CD14-positive monocyte (primary cell): ENCODE measurements around the gene PKD1. TPM values are rescaled to one million over a fixed set of nuclear protein-coding genes. Genes with fewer than 3 reads are reported as not detected.

Source experiments
- DNase-seq, 3 donors: peaks; one replicate each; pipeline ENCODE4 v3.0.0-alpha.2; 2011 to 2022
- H2AFZ ChIP-seq: 2 replicates; pipeline ENCODE4 v1.6.0; 2012; ENCODE audit warnings: mild to moderate bottlenecking, low read depth, low read length, inconsistent platforms; ENCODE audit not compliant: insufficient read depth, poor library complexity, severe bottlenecking
- H3K27ac ChIP-seq, 2 donors: 1 replicate in 1 of 2; 2 replicates in 1 of 2; pipeline ENCODE4 v1.5.1; 2012 to 2013; ENCODE audit warnings: low read length in 2 of 2, control low read depth in 1 of 2, inconsistent platforms in 1 of 2, low read depth in 1 of 2, mild to moderate bottlenecking in 1 of 2
- H3K27me3 ChIP-seq, 2 donors: one replicate each; pipeline versions ENCODE4 v1.6.0 to v1.6.1; 2011 to 2013; ENCODE audit warnings: low read length in 2 of 2; ENCODE audit not compliant: control insufficient read depth in 2 of 2, insufficient read depth in 2 of 2
- H3K36me3 ChIP-seq, 2 donors: replicated peaks in 1 of 2; 1 replicate in 1 of 2; 2 replicates in 1 of 2; pipeline versions ENCODE4 v1.5.1 to v1.6.1; 2012 to 2013; ENCODE audit warnings: low read length in 2 of 2, control low read depth in 1 of 2, inconsistent platforms in 1 of 2, mild to moderate bottlenecking in 1 of 2; ENCODE audit not compliant: insufficient read depth in 2 of 2, control insufficient read depth in 1 of 2
- H3K4me1 ChIP-seq, 2 donors: 1 replicate in 1 of 2; 2 replicates in 1 of 2; pipeline versions ENCODE4 v1.5.1 to v1.6.1; 2012 to 2013; ENCODE audit warnings: low read length in 2 of 2, control low read depth in 1 of 2, inconsistent platforms in 1 of 2, mild to moderate bottlenecking in 1 of 2, moderate library complexity in 1 of 2; ENCODE audit not compliant: insufficient read depth in 2 of 2, control insufficient read depth in 1 of 2
- H3K4me2 ChIP-seq: replicated peaks from 2 replicates; pipeline ENCODE3; 2012; ENCODE audit warnings: low read length, moderate library complexity, mild to moderate bottlenecking; ENCODE audit not compliant: poor library complexity, severe bottlenecking; ENCODE audit errors: extremely low read depth
- H3K4me3 ChIP-seq, 3 experiments: fragments of 200-600 bp in 1 of 3; sonication (generic) in 1 of 3; replicated peaks in 1 of 3; 1 replicate in 2 of 3; 2 replicates in 1 of 3; pipeline ENCODE4 v1.5.1; 2011 to 2013; ENCODE audit warnings: low read length in 3 of 3, mild to moderate bottlenecking in 3 of 3, control low read depth in 2 of 3, low read depth in 2 of 3, inconsistent platforms in 1 of 3, moderate library complexity in 1 of 3
- H3K79me2 ChIP-seq: 2 replicates; pipeline ENCODE4 v1.6.0; 2012; ENCODE audit warnings: mild to moderate bottlenecking, control low read depth, inconsistent platforms, low read length, moderate library complexity; ENCODE audit not compliant: insufficient read depth
- H3K9ac ChIP-seq: 2 replicates; pipeline ENCODE4 v1.6.0; 2017; ENCODE audit warnings: low read length, mild to moderate bottlenecking; ENCODE audit not compliant: insufficient read depth, poor library complexity, severe bottlenecking
- H3K9me3 ChIP-seq, 2 donors: replicated peaks in 1 of 2; 1 replicate in 1 of 2; 2 replicates in 1 of 2; pipeline versions ENCODE4 v1.5.1 to v1.6.1; 2012 to 2013; ENCODE audit warnings: low read length in 2 of 2, control low read depth in 1 of 2; ENCODE audit not compliant: control insufficient read depth in 1 of 2, insufficient read depth in 1 of 2
- H4K20me1 ChIP-seq: 2 replicates; pipeline ENCODE4 v1.6.0; 2012; ENCODE audit warnings: mild to moderate bottlenecking, low read length, control low read depth, moderate library complexity; ENCODE audit not compliant: insufficient read depth
- H3K27ac Mint-ChIP-seq, 7 donors: one replicate each; pipeline ENCODE4 v1.8.0; 2020; ENCODE audit warnings: mild to moderate bottlenecking in 7 of 7, mixed read lengths in 7 of 7, moderate library complexity in 6 of 7, inconsistent platforms in 2 of 7
- H3K27me3 Mint-ChIP-seq, 3 donors: one replicate each; pipeline ENCODE4 v1.8.0; 2021 to 2022; ENCODE audit warnings: low read depth in 3 of 3, mild to moderate bottlenecking in 3 of 3, mixed read lengths in 3 of 3, moderate library complexity in 3 of 3, inconsistent platforms in 1 of 3
- H3K36me3 Mint-ChIP-seq, 2 donors: one replicate each; pipeline ENCODE4 v1.8.0; 2020; ENCODE audit warnings: mixed read lengths in 2 of 2, inconsistent platforms in 1 of 2, mild to moderate bottlenecking in 1 of 2
- H3K4me1 Mint-ChIP-seq: one replicate; pipeline ENCODE4 v1.8.0; 2020; ENCODE audit warnings: mild to moderate bottlenecking, mixed read lengths
- H3K4me3 Mint-ChIP-seq, 2 donors: one replicate each; pipeline ENCODE4 v1.8.0; 2020; ENCODE audit warnings: mild to moderate bottlenecking in 2 of 2, mixed read lengths in 2 of 2, moderate library complexity in 1 of 2
- H3K9me3 Mint-ChIP-seq, 7 donors: one replicate each; pipeline ENCODE4 v1.8.0; 2020 to 2022; ENCODE audit warnings: mixed read lengths in 7 of 7, mild to moderate bottlenecking in 6 of 7, moderate library complexity in 6 of 7, inconsistent platforms in 2 of 7
- CTCF ChIP-seq: fragments of 200-600 bp; IDR thresholded peaks from one replicate; pipeline ENCODE4 v1.8.0; 2022; ENCODE audit warnings: antibody characterized with exemption, mild to moderate bottlenecking
- WGBS: methylation state at CpG from one replicate; pipeline ENCODE4 v1.1.5; 2013; ENCODE audit warnings: missing lambda C conversion rate; ENCODE audit not compliant: insufficient coverage; 5-methylcytosine and 5-hydroxymethylcytosine counted together
- intact Hi-C, 2 donors: fragments of 100-400 bp; cut with micrococcal nuclease; formaldehyde crosslinking; loops; one replicate each; pipeline versions ENCODE4 v1.15.0 to v1.15.1; 2023
- polyA plus RNA-seq, 3 donors: library from polyadenylated mRNA; depleted of rRNA in 1 of 3; unstranded in 2 of 3; stranded (reverse) in 1 of 3; fragments of 300-500 nt in 2 of 3; fragments of >200 nt in 1 of 3; fragmentation: Illumina TruSeq in 2 of 3; gene quantifications; 1 replicate in 2 of 3; 2 replicates in 1 of 3; pipeline ENCODE4 v1.2.3, GENCODE V29; 2012 to 2021

PKD1 gene
- polyA plus RNA-seq, 3 donors: 0.22 to 53.8 (median 1.6) TPM

DNA sequence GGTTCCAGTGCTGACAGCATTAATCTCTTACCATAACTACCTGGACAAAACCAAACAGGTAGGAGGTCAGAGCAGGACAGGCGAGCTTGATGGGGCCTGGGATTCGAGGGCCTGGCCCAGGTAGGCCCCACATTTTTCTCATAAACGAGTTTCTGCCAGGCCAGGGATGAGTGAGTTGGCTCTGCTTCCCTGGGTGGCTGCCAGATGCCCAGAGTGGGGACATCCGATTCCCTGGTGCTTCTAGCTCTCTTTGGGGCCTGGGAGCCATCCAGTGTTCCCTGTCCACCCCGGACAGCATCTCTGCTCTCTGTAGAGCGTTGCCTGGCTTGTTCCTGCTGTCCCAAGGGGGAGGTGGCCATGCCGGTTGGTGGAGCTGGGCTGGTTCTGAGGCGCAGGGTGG, 62.8 kb downstream of the PKD1 start:
- Histone ChIP-seq H3K9ac (no peak overlapping the region), H3K4me1 (no peaks in the 10 kb centered on the region), H3K27ac (no peak overlapping the region), H3K36me3 (peaks cover 60 to 88% of the 10 kb centered on the region in 2 donors), H2AFZ (no peak overlapping the region), H3K27me3 (no peaks in the 10 kb centered on the region), H3K9me3 (no peaks in the 10 kb centered on the region), H3K79me2 (no peaks in the 10 kb centered on the region), H3K4me2 (no peak overlapping the region), H4K20me1 (no peaks in the 10 kb centered on the region), H3K4me3 (no peak overlapping the region)
- Mint-ChIP-seq H3K36me3 (peaks cover 68 to 94% of the 10 kb centered on the region in 2 donors), H3K27ac (peak overlapping the region in 1 of 7 donors; percentile 68), H3K9me3 (no peaks in the 10 kb centered on the region), H3K4me3 (no peak overlapping the region), H3K4me1 (no peaks in the 10 kb centered on the region), H3K27me3 (peaks cover 0 to 3% (median 0%) of the 10 kb centered on the region in 3 donors)
- WGBS: 95% methylated on average over 8 of the region's 8 CpGs
- no peak for DNase-seq
- intact Hi-C loops: no loop called here
- no peak for TF ChIP-seq CTCF

- intact Hi-C loops: no loop called here
- peaks cover 68 to 95% of the 10 kb centered on the region in 2 donors for H3K36me3 Mint-ChIP-seq
- H3K9me3 ChIP-seq: no peaks in the 10 kb centered on the region
- H3K4me3 Mint-ChIP-seq: no peak overlapping the region
- no peaks in the 10 kb centered on the region for H3K9me3 Mint-ChIP-seq
- DNase-seq: no peak
- no peak overlapping the region for H3K27ac ChIP-seq
- H3K36me3 ChIP-seq: peaks cover 57 to 86% of the 10 kb centered on the region in 2 donors
- H3K4me1 ChIP-seq: no peaks in the 10 kb centered on the region
- no peak overlapping the region for H2AFZ ChIP-seq
- H3K27ac Mint-ChIP-seq: peak overlapping the region in 4 of 7 donors; percentile 27 to 68 (median 36)
- no peaks in the 10 kb centered on the region for H3K4me1 Mint-ChIP-seq
- H3K79me2 ChIP-seq: no peaks in the 10 kb centered on the region
- no peak for TF ChIP-seq CTCF
- WGBS: 83% methylated on average over 28 of the region's 34 CpGs
- no peaks in the 10 kb centered on the region for H4K20me1 ChIP-seq
- no peak overlapping the region for H3K9ac ChIP-seq
- no peak overlapping the region for H3K4me3 ChIP-seq
- peaks cover 0 to 2% (median 0%) of the 10 kb centered on the region in 3 donors for H3K27me3 Mint-ChIP-seq
- H3K27me3 ChIP-seq: no peaks in the 10 kb centered on the region
- H3K4me2 ChIP-seq: no peak overlapping the region
Measured at GRCh38 chr16:2071454-2072202, 64.1 kb downstream of the PKD1 start.
